Fibroblast of upper back skin (primary cell): ENCODE data around the gene MAPK11.
A peak's percentile ranks its signal among the peaks of the same experiment; 100 is the strongest.

Experiments used
- DNase-seq: peaks from one replicate; pipeline ENCODE4 v3.0.0-alpha.2; 2013

The MAPK11 gene

GRCh38 chr22:50259302-50259701, 10.9 kb downstream of the MAPK11 start:
- DNase-seq = no peak

GRCh38 chr22:50258361-50259292, 11.6 kb downstream of the MAPK11 start:
- no peak for DNase-seq

- DNase-seq = no peak
Observed at GRCh38 chr22:50257451-50258360, 12.5 kb downstream of the MAPK11 start.

- DNase-seq = no peak
Observed at GRCh38 chr22:50257041-50257440, 13.1 kb downstream of the MAPK11 start.

GRCh38 chr22:50256258-50256862, 13.8 kb downstream of the MAPK11 start:
- no peak for DNase-seq

GRCh38 chr22:50255607-50256006, 14.6 kb downstream of the MAPK11 start:
- DNase-seq = no peak

GRCh38 chr22:50255099-50255498, 15.1 kb downstream of the MAPK11 start:
- DNase-seq = no peak

- DNase-seq = no peak
Observed at GRCh38 chr22:50253941-50254340, 16.2 kb downstream of the MAPK11 start.

- DNase-seq = no peak
Observed at GRCh38 chr22:50253046-50253915, 16.9 kb downstream of the MAPK11 start.

- DNase-seq = peak; percentile 56
Observed at GRCh38 chr22:50252082-50253045, 17.8 kb downstream of the MAPK11 start.

GRCh38 chr22:50251477-50252081, 18.6 kb downstream of the MAPK11 start:
- no peak for DNase-seq

GRCh38 chr22:50250555-50251476, 19.4 kb downstream of the MAPK11 start, which contains the start of gene HDAC10:
Gene HDAC10, minus strand, starts transcription at chr22:50251265. Its CDS starts 233 bp downstream, at chr22:50251032.
- peak; percentile 77 for DNase-seq

GRCh38 chr22:50250249-50250554, 20.0 kb downstream of the MAPK11 start:
- no peak for DNase-seq

- DNase-seq = no peak
Observed at GRCh38 chr22:50249341-50250248, 20.6 kb downstream of the MAPK11 start.

GRCh38 chr22:50248196-50249081, 21.7 kb downstream of the MAPK11 start:
- no peak for DNase-seq

GRCh38 chr22:50247748-50248147, 22.4 kb downstream of the MAPK11 start:
- DNase-seq = peak; percentile 64
